ENCODE data around the gene IGSF3. TPM values are rescaled to one million over a fixed set of nuclear protein-coding genes. Genes with fewer than 3 reads are reported as not detected.
"Not testable (repeated sequence)": the region's sequence is repeated elsewhere in the genome, so short reads cannot be mapped to it uniquely, and the experiment has no call there.

IGSF3 gene
- total and polyA plus RNA-seq, 10 donors, result 0.09 to 1.2 (median 0.56) TPM

DNA sequence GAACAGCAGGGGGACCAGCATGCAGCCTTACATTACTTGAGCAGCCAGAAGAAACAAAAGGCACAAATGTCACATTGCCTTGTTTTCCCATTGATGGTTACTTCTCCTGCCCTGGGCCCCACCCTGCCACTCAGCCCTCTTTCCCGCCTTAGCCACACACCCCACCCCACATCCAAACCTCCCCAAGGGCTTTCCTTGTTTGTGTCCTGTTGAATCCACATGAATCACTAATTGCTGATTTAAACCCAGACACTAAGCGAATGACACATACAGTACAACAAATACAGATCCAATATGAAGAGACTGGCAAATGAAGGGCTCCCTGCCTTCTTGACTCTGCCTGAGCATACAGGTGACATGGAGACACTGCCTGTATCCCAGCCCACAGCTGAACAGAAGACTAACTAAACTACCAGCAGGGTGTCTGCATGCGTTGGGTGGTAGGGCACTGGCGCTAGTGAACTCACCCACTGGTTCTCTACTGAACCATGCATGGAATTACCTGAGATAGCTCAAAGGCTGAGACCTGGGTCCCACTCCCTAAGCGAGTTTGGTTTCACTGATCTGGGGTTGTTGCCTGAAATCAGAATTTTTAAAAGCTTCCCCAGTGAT lies 3.1 kb downstream of the IGSF3 start:
- Histone ChIP-seq H3K27ac (no peak overlapping the region), H3K36me3 (no peaks in the 10 kb centered on the region), H3K9me3 (no peaks in the 10 kb centered on the region), H3K27me3 (replicated peaks in 1 of 7) (peaks cover 0 to 59% (median 27%) of the 10 kb centered on the region in 7 donors), H3K4me1 (peaks cover 8 to 23% (median 18%) of the 10 kb centered on the region in 6 donors), H3K4me3 (no peak overlapping the region)
- 87 to 94% (median 92%) methylated on average over 5 of the region's 5 CpGs for WGBS, 5 donors
- no peak for DNase-seq
- intact Hi-C loops (cut with DNase I; ENCODE audit: low total_unique reads), result no loop called here
- TF ChIP-seq POLR2A (IDR thresholded peaks at IDR 0.05) (no peak), POLR2AphosphoS5 (IDR thresholded peaks at IDR 0.05) (no peak)
- TF ChIP-seq, protein P1, sequence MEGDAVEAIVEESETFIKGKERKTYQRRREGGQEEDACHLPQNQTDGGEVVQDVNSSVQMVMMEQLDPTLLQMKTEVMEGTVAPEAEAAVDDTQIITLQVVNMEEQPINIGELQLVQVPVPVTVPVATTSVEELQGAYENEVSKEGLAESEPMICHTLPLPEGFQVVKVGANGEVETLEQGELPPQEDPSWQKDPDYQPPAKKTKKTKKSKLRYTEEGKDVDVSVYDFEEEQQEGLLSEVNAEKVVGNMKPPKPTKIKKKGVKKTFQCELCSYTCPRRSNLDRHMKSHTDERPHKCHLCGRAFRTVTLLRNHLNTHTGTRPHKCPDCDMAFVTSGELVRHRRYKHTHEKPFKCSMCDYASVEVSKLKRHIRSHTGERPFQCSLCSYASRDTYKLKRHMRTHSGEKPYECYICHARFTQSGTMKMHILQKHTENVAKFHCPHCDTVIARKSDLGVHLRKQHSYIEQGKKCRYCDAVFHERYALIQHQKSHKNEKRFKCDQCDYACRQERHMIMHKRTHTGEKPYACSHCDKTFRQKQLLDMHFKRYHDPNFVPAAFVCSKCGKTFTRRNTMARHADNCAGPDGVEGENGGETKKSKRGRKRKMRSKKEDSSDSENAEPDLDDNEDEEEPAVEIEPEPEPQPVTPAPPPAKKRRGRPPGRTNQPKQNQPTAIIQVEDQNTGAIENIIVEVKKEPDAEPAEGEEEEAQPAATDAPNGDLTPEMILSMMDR (IDR thresholded peaks at IDR 0.05 in 8 of 11, conservative IDR thresholded peaks at IDR 0.05 in 3 of 11), result no peak

DNA sequence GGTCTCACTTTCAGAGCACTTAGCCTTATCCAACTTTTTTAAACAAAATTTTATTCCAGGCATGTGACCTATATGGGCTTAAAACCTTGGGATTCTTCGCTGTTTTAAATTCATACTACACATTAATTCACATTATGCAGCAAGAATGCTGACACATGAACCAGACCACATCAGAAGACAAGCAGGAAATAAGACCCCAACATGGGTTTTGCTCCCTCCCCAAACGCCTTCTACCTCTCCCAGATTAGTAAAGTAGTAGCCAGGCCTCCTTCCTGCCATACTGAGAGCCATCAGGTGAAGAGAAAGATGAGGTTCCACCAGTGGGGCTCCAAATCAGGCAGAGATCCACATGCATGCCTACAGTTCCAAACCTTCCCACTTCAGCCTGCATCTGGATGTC lies 3.7 kb downstream of the IGSF3 start:
- DNase-seq, result no peak
- Histone ChIP-seq H3K27ac (no peak overlapping the region), H3K4me3 (no peak overlapping the region), H3K9me3 (no peaks in the 10 kb centered on the region), H3K27me3 (replicated peaks in 1 of 7) (peaks cover 0 to 56% (median 27%) of the 10 kb centered on the region in 7 donors), H3K36me3 (no peaks in the 10 kb centered on the region), H3K4me1 (peaks cover 8 to 23% (median 18%) of the 10 kb centered on the region in 6 donors)
- intact Hi-C loops (cut with DNase I; ENCODE audit: low total_unique reads), result no loop called here
- WGBS, 5 donors, result 42 to 55% (median 48%) methylated on average over 2 of the region's 2 CpGs
- TF ChIP-seq, protein P1 (IDR thresholded peaks at IDR 0.05 in 8 of 11, conservative IDR thresholded peaks at IDR 0.05 in 3 of 11), result no peak
- no peak for TF ChIP-seq POLR2AphosphoS5 (IDR thresholded peaks at IDR 0.05)
- TF ChIP-seq POLR2A (IDR thresholded peaks at IDR 0.05), result no peak

DNA sequence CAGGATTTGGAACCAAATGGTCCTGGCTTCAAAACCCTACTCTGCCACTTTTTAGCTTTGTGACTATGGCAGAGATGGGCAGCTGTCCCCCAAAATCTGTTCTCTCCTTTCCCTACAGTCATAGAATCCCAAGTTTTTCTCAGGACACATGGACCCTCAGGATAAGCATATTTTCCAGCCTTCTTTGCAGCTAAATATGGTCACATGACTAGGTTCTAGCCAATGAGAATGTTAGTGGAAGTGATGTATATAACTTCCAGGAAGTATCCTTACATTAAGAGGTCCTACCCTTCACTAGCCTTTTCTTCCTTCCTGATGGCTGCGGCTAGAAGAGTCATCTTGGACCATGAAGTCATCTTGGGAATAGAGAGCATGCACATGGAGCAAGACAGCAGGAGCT lies 5.9 kb downstream of the IGSF3 start:
- Histone ChIP-seq H3K27ac (no peak overlapping the region), H3K36me3 (no peaks in the 10 kb centered on the region), H3K4me1 (peaks cover 4 to 10% (median 6%) of the 10 kb centered on the region in 6 donors), H3K4me3 (no peak overlapping the region), H3K9me3 (no peaks in the 10 kb centered on the region), H3K27me3 (replicated peaks in 1 of 7) (peaks cover 0 to 35% (median 10%) of the 10 kb centered on the region in 7 donors)
- 58 to 94% (median 79%) methylated on average over 1 of the region's 1 CpG for WGBS, 5 donors
- intact Hi-C loops (cut with DNase I; ENCODE audit: low total_unique reads), result no loop called here
- TF ChIP-seq POLR2AphosphoS5 (IDR thresholded peaks at IDR 0.05) (no peak), POLR2A (IDR thresholded peaks at IDR 0.05) (no peak)
- TF ChIP-seq, protein P1 (IDR thresholded peaks at IDR 0.05 in 8 of 11, conservative IDR thresholded peaks at IDR 0.05 in 3 of 11), result no peak
- DNase-seq, result no peak

DNA sequence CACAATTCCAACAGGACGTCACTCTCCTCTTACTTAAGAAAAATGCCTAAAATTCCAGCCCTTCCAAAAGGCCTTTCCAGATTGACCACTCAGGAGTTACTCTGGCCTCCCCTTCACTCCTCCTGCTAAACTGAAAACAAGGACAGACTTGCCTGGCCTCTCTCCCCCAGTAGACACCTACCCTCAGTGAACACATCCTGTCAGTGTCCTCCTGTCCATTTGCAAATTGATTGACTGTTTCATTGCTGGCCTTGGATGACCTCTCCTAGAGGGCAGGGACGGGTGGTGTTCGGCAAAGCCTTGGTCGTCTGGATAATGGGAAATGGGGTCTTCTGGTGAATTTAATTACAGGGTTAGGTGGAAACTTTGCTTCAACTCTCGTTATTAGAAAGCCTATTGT lies 8.9 kb downstream of the IGSF3 start:
- H3K27ac ChIP-seq; H3K36me3 ChIP-seq; H3K4me1 ChIP-seq; DNase-seq; H3K4me3 ChIP-seq; H3K9me3 ChIP-seq; H3K27me3 ChIP-seq (replicated peaks in 1 of 7); intact Hi-C loops (cut with DNase I; ENCODE audit: low total_unique reads): not testable (repeated sequence)
- WGBS, 5 donors, result 88 to 93% (median 90%) methylated on average over 5 of the region's 5 CpGs

DNA sequence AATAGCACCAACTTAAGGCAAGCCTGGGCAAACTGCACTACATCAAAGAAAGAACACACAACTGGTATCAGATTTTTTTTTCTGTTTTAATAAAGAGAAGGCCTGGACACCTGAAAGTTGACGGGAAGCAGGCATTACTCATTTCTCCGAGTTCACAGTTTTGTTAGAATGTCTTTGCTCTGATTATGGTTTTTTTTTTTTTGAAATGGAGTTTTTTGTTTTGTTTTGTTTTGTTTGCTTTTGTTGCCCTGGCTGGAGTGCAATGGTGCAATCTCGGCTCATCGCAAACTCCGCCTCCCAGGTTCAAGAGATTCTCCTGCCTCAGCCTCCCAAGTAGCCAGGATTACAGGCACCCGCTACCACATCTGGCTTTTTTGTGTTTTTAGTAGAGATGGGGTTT lies 9.7 kb downstream of the IGSF3 start:
- WGBS, 5 donors, result 85 to 98% (median 95%) methylated on average over 6 of the region's 6 CpGs
- H3K4me3 ChIP-seq; H3K9me3 ChIP-seq; H3K27ac ChIP-seq; H3K4me1 ChIP-seq; DNase-seq; intact Hi-C loops (cut with DNase I; ENCODE audit: low total_unique reads); H3K36me3 ChIP-seq; H3K27me3 ChIP-seq (replicated peaks in 1 of 7): not testable (repeated sequence)
